ENCODE data around the gene OR1M1. TPM values are rescaled to one million over a fixed set of nuclear protein-coding genes. Genes with fewer than 3 reads are reported as not detected.

The OR1M1 gene
- total and polyA plus RNA-seq, 10 of the 15 experiments (the other 5 are each of a cell fraction or from before 2014, with no cell fraction given), result not detected

DNA sequence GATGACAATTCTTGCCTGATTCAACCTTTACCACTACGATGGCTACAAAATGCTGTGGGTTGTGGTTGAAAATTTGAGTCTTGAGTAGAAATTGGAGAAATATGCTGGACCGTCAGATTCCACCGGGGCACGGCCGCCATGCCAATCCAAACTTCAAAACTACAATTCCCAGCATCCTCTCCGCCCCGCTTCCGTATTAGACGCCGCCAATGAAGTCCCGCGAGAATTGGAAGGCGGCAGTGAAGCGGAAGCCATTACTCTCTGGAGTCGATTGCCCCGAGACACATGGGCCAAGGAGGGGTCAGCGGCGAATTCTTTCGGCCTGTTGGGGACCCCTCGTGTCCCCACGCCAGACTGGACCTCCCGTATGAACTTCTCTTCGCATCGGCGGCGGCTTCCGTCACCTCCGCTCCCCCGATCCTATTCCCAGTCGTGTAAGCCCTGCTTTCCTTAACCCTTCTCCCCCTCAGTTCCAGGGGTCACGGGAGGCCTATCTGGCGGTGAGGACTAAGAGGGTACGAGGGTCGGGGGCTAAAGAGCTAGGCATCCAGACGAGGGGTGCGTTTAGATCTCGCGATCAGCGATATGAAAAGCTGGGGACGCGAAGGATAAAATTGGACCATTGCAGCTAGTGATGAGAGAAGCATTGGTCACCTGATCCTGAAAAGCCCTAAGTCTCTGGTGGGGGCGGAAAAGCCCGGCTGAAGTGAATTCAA lies 53.5 kb downstream of the OR1M1 start, which contains the start of gene ZNF317 (continued):
- TF ChIP-seq, protein P1, sequence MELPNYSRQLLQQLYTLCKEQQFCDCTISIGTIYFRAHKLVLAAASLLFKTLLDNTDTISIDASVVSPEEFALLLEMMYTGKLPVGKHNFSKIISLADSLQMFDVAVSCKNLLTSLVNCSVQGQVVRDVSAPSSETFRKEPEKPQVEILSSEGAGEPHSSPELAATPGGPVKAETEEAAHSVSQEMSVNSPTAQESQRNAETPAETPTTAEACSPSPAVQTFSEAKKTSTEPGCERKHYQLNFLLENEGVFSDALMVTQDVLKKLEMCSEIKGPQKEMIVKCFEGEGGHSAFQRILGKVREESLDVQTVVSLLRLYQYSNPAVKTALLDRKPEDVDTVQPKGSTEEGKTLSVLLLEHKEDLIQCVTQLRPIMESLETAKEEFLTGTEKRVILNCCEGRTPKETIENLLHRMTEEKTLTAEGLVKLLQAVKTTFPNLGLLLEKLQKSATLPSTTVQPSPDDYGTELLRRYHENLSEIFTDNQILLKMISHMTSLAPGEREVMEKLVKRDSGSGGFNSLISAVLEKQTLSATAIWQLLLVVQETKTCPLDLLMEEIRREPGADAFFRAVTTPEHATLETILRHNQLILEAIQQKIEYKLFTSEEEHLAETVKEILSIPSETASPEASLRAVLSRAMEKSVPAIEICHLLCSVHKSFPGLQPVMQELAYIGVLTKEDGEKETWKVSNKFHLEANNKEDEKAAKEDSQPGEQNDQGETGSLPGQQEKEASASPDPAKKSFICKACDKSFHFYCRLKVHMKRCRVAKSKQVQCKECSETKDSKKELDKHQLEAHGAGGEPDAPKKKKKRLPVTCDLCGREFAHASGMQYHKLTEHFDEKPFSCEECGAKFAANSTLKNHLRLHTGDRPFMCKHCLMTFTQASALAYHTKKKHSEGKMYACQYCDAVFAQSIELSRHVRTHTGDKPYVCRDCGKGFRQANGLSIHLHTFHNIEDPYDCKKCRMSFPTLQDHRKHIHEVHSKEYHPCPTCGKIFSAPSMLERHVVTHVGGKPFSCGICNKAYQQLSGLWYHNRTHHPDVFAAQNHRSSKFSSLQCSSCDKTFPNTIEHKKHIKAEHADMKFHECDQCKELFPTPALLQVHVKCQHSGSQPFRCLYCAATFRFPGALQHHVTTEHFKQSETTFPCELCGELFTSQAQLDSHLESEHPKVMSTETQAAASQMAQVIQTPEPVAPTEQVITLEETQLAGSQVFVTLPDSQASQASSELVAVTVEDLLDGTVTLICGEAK (IDR thresholded peaks at IDR 0.05; ENCODE audit: borderline replicate concordance), result peak; percentile 82; the same call in 1 of the 2 replicates
- TF ChIP-seq SMAD5 (IDR thresholded peaks at IDR 0.05; ENCODE audit: low read depth) (peak; percentile 77), ZNF207 (IDR thresholded peaks at IDR 0.05; ENCODE audit: borderline replicate concordance) (peak; percentile 91), POLR2AphosphoS5 (IDR thresholded peaks at IDR 0.05; ENCODE audit: low read length) (peak; percentile 95), MYC (IDR thresholded peaks at IDR 0.05; ENCODE audit: insufficient read depth, insufficient read length, insufficient replicate concordance, low read length, severe bottlenecking) (peak; percentile 27), ZSCAN29 (IDR thresholded peaks at IDR 0.05) (no peak), CBX5 (IDR thresholded peaks at IDR 0.05; ENCODE audit: low read depth) (0 out of 2 replicates have a peak, but pooled peaks have one; percentile 53), PRDM15 (CRISPR knock-in tag; IDR thresholded peaks at IDR 0.05) (no peak), SIX5 (IDR thresholded peaks at IDR 0.05; ENCODE audit: low read depth, low read length, severe bottlenecking) (peak; percentile 95), MXI1 (IDR thresholded peaks at IDR 0.05; ENCODE audit: low read depth, low read length) (peak; percentile 71), CBFB (IDR thresholded peaks at IDR 0.05; ENCODE audit: low read depth) (peak; percentile 95), HDAC2 (IDR thresholded peaks at IDR 0.05) (no peak), CHD2 (IDR thresholded peaks at IDR 0.05; ENCODE audit: borderline replicate concordance, low read depth, low read length) (peak; percentile 99), SPI1 (IDR thresholded peaks at IDR 0.05; ENCODE audit: borderline replicate concordance, insufficient read depth, low read depth, low read length) (peak; percentile 62; the same call in 1 of the 2 replicates), FOS (IDR thresholded peaks at IDR 0.05; ENCODE audit: borderline replicate concordance, extremely low read depth, insufficient read length) (no peak), IKZF2 (IDR thresholded peaks at IDR 0.05) (peak in 1 of 2 experiments; percentile 20; a peak in 1 of 4 replicates), RAD51 (IDR thresholded peaks at IDR 0.05) (peak; percentile 83), CREM (IDR thresholded peaks at IDR 0.05; ENCODE audit: low read depth) (peak; percentile 81)
- TF ChIP-seq, protein P2, sequence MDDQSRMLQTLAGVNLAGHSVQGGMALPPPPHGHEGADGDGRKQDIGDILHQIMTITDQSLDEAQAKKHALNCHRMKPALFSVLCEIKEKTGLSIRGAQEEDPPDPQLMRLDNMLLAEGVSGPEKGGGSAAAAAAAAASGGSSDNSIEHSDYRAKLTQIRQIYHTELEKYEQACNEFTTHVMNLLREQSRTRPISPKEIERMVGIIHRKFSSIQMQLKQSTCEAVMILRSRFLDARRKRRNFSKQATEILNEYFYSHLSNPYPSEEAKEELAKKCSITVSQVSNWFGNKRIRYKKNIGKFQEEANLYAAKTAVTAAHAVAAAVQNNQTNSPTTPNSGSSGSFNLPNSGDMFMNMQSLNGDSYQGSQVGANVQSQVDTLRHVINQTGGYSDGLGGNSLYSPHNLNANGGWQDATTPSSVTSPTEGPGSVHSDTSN (IDR thresholded peaks at IDR 0.05; ENCODE audit: insufficient replicate concordance, low read depth, low read length), result peak; percentile 18
- TF ChIP-seq, protein P3, sequence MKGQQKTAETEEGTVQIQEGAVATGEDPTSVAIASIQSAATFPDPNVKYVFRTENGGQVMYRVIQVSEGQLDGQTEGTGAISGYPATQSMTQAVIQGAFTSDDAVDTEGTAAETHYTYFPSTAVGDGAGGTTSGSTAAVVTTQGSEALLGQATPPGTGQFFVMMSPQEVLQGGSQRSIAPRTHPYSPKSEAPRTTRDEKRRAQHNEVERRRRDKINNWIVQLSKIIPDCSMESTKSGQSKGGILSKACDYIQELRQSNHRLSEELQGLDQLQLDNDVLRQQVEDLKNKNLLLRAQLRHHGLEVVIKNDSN (IDR thresholded peaks at IDR 0.05; ENCODE audit: borderline replicate concordance, extremely low read length, insufficient read depth, low read depth, low read length), result peak; percentile 21

All from GM12878 (cell line).